ENCODE measurements around the gene EGR4.

EGR4 gene

DNA sequence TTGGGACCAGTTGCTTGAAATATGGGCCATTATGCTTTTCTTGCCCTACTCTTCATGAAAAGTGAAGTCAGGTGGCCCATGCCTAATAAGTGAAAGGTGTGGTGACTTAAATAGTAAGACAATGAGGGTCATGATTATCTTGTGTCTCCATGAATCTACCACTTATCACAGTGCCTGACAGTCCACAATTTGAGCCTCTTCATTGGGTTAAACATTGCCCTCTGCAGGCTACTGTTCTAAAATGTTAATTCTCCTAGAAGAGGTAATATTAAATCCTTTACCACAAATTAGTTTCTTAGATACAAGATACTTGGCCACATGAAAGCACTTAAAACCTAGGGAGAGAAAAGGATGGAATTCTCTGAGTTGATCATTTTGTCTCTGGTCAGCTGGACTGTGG lies 4.0 kb downstream of the EGR4 start:
- no peak overlapping the region for H3K27ac ChIP-seq
- TF ChIP-seq, protein P1, sequence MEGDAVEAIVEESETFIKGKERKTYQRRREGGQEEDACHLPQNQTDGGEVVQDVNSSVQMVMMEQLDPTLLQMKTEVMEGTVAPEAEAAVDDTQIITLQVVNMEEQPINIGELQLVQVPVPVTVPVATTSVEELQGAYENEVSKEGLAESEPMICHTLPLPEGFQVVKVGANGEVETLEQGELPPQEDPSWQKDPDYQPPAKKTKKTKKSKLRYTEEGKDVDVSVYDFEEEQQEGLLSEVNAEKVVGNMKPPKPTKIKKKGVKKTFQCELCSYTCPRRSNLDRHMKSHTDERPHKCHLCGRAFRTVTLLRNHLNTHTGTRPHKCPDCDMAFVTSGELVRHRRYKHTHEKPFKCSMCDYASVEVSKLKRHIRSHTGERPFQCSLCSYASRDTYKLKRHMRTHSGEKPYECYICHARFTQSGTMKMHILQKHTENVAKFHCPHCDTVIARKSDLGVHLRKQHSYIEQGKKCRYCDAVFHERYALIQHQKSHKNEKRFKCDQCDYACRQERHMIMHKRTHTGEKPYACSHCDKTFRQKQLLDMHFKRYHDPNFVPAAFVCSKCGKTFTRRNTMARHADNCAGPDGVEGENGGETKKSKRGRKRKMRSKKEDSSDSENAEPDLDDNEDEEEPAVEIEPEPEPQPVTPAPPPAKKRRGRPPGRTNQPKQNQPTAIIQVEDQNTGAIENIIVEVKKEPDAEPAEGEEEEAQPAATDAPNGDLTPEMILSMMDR (IDR thresholded peaks at IDR 0.05; ENCODE audit: low read depth, low read length), result 0 out of 2 replicates have a peak, but pooled peaks have one; percentile 17
- no peaks in the 10 kb centered on the region for H3K36me3 ChIP-seq
- DNase-seq, result no peak
- H3K27me3 ChIP-seq (ENCODE audit: insufficient read depth, low read depth, severe bottlenecking), result peaks cover 36% of the 10 kb centered on the region
- H3K4me3 ChIP-seq (ENCODE audit: low read depth, low read length), result no peak overlapping the region
- peaks cover 1% of the 10 kb centered on the region for H3K9me3 ChIP-seq (ENCODE audit: severe bottlenecking)

DNA sequence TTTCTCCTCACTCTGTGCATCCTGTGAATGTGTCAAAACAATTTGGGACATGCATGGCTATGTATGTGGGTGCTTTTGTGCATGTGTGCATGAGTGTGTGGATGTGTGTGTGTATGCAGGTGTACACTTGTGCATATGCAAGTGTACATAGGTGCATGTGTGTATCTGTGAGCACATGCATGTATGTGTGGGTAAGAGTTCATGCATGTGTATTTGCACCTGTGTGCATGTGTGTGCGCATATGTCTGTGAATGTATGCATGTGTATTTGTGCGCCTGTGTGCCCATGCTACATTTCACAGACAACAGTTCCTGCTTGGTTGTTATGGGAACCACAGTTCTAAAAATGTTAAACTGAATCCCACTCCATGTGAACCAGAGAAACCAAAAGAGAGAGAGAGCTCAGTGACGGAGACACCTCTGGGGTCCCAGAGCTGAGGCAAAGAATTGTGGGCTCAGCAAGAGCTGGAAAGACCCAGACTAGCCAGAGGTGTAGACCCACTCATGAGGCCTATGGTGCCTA lies 7.2 kb downstream of the EGR4 start:
- no peak for DNase-seq
- TF ChIP-seq, protein P1 (IDR thresholded peaks at IDR 0.05; ENCODE audit: low read depth, low read length), result no peak
- Histone ChIP-seq H3K27ac (no peak overlapping the region), H3K27me3 (ENCODE audit: insufficient read depth, low read depth, severe bottlenecking) (peaks cover 10% of the 10 kb centered on the region), H3K36me3 (peaks cover 4% of the 10 kb centered on the region; the same call in 1 of the 2 replicates), H3K4me3 (ENCODE audit: low read depth, low read length) (no peak overlapping the region), H3K9me3 (ENCODE audit: severe bottlenecking) (no peaks in the 10 kb centered on the region)

DNA sequence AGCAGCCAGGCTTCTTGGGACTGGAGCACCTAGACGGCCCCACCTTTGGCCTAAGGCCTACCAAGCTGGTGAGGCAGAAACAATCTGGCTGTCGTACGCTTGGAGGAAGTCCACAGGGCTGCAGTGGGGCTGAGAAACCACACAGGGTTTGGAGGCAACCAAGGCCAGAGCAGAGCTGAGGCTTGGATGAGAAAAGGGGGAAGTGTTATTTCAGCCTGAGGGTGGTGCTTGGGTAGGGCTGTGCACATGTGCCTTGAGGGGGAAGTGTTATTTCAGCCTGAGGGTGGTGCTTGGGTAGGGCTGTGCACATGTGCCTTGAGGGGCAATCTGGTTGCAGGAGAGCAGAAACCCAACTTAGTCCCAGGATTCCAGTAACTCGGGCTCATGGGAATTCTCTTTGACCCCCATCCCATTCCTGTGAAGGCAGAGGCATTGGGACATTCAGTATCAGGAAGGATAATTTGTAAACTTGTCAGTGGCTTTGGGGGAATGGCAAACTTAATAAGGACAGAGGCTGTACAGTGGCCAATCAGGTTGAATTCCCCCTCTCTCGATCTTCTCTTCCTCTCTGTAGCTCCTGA lies 8.1 kb downstream of the EGR4 start:
- H3K4me3 ChIP-seq (ENCODE audit: low read depth, low read length), result peak overlapping the region; percentile 80; the same call in 1 of the 2 replicates
- no peaks in the 10 kb centered on the region for H3K9me3 ChIP-seq (ENCODE audit: severe bottlenecking)
- H3K27ac ChIP-seq, result no peak overlapping the region
- peaks cover under 1% of the 10 kb centered on the region for H3K27me3 ChIP-seq (ENCODE audit: insufficient read depth, low read depth, severe bottlenecking)
- peaks cover 10% of the 10 kb centered on the region; the same call in 1 of the 2 replicates for H3K36me3 ChIP-seq
- TF ChIP-seq, protein P1 (IDR thresholded peaks at IDR 0.05; ENCODE audit: low read depth, low read length), result no peak
- no peak for DNase-seq

DNA sequence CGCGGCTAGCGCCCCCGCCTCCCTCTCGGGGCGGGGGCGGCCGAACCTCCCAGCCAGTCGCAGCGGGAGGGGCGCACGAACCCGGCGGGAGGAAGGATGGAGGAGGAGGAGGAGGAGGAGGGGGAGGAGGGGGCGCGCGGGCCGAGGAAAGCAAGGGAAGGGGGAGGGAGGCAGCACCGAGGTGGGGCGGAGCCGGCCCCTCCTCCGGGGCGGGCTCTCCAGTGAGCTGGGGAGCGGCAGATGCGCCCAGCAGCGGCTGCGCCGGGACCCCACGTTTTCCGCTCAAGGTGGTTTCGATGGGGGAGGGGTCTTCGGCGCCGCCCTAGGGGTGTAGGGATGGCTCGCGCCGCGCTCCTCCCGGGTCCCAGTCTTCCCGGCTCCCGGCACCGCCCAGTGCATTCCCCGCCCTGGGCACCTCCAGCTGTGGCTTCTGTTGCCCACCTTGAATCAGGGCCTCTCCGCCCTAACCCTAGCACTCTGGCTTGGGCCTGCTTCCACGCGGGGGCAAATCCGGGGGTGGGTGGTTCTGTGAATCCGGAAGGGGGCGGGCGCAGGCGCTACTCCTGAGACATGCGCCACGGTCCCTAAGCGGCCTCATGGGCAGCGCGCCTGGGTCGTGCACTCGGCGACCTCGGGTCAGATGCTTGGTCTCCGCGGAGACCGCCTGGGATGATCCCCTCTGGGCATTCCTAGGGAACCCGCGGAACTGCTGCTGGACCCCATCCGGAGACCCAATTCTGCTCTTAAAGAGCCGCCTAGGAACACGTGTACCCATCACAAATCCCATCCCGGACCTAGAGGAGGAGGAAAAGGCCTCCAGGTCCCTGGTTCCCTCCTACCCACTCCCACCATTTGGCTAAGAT lies 8.8 kb downstream of the EGR4 start, which contains the start of gene FBXO41:
Gene FBXO41 (minus strand): TSS at position 183 of the 863 bp plus-strand sequence. CDS start 14,848 bp downstream, outside the sequence.
- Histone ChIP-seq H3K36me3 (peaks cover 10% of the 10 kb centered on the region; the same call in 1 of the 2 replicates), H3K9me3 (ENCODE audit: severe bottlenecking) (no peaks in the 10 kb centered on the region), H3K27ac (peak within 1 kb of the TSS; percentile 79), H3K4me3 (ENCODE audit: low read depth, low read length) (peak within 1 kb of the TSS; percentile 80), H3K27me3 (ENCODE audit: insufficient read depth, low read depth, severe bottlenecking) (no peaks in the 10 kb centered on the region)
- DNase-seq, result peak; percentile 84
- TF ChIP-seq, protein P1 (IDR thresholded peaks at IDR 0.05; ENCODE audit: low read depth, low read length), result no peak

DNA sequence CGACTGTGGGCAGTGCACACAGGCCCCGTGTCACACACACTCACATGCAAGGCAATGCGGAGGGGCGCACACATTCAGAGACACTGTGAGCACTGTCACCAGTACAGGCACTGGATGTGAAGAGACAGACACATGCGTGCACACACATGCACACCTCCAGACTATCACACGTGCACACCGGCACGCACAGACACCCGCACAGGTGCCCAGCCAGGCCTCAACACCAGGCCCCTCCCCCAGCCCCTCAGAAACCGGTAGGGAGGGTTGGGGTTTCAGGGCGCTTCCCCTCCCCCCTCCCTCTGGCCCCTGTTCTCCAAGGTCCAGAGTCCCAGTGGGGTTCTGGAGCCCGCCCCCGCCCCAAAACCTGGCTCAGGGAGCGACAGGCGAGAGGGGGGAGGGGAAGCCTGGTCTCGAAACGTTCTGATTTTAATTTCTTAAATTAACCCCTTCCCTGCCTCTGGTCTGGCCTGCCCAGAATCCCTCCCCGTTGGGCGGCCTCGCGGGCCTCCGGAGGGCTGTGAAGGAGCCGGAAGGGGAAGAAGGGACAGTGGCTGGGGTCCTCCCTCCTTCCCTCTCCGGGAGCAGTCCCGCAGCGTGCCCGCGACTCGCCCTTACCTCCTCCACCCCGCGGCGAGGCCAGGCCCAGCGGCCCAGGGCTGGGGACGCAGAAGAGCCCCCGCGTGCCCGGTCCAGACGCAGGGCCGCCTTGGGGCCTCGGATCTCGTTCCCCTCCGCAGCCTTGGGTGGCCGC lies 9.6 kb downstream of the EGR4 start:
- Histone ChIP-seq H3K36me3 (peaks cover 10% of the 10 kb centered on the region; the same call in 1 of the 2 replicates), H3K27ac (peak overlapping the region; percentile 79), H3K27me3 (ENCODE audit: insufficient read depth, low read depth, severe bottlenecking) (no peaks in the 10 kb centered on the region), H3K9me3 (ENCODE audit: severe bottlenecking) (no peaks in the 10 kb centered on the region), H3K4me3 (ENCODE audit: low read depth, low read length) (peak overlapping the region; percentile 80)
- TF ChIP-seq, protein P1 (IDR thresholded peaks at IDR 0.05; ENCODE audit: low read depth, low read length), result no peak
- peak; percentile 36 for DNase-seq

Measured in WERI-Rb-1 (cell line).